ENCODE results near the gene STK38L.
A peak's percentile ranks its signal among the peaks of the same experiment; 100 is the strongest.

Gene STK38L

GRCh38 chr12:27279826-27280225 lies 35.7 kb downstream of the STK38L start:
- DNase-seq = no peak

- DNase-seq = no peak
Measured at GRCh38 chr12:27280412-27280811, 36.3 kb downstream of the STK38L start.

GRCh38 chr12:27282754-27283153 lies 38.7 kb downstream of the STK38L start:
- DNase-seq = no peak

- DNase-seq = no peak
Measured at GRCh38 chr12:27284021-27284420, 39.9 kb downstream of the STK38L start.

- DNase-seq = no peak
Measured at GRCh38 chr12:27284751-27285150, 40.7 kb downstream of the STK38L start.

GRCh38 chr12:27285403-27285802 lies 41.3 kb downstream of the STK38L start:
- no peak for DNase-seq

GRCh38 chr12:27289414-27289813 lies 45.3 kb downstream of the STK38L start:
- DNase-seq = no peak

- no peak for DNase-seq
Measured at GRCh38 chr12:27290501-27291168, 46.5 kb downstream of the STK38L start.

GRCh38 chr12:27291862-27292261 lies 47.8 kb downstream of the STK38L start:
- DNase-seq = no peak

- no peak for DNase-seq
Measured at GRCh38 chr12:27292718-27293117, 48.6 kb downstream of the STK38L start.

- DNase-seq = no peak
Measured at GRCh38 chr12:27293463-27293862, 49.4 kb downstream of the STK38L start.

GRCh38 chr12:27296674-27297073 lies 52.6 kb downstream of the STK38L start:
- no peak for DNase-seq

GRCh38 chr12:27297566-27297965 lies 53.5 kb downstream of the STK38L start:
- no peak for DNase-seq

- DNase-seq = no peak
Measured at GRCh38 chr12:27299102-27299501, 55.0 kb downstream of the STK38L start.

GRCh38 chr12:27300226-27300625 lies 56.1 kb downstream of the STK38L start:
- DNase-seq = no peak

- DNase-seq = no peak
Measured at GRCh38 chr12:27303139-27304111, 59.3 kb downstream of the STK38L start.

- DNase-seq = no peak
Measured at GRCh38 chr12:27304856-27305255, 60.8 kb downstream of the STK38L start.

- DNase-seq = peak; percentile 6 to 7
Measured at GRCh38 chr12:27305673-27306456, 61.8 kb downstream of the STK38L start.

- no peak for DNase-seq
Measured at GRCh38 chr12:27309293-27309994, 65.4 kb downstream of the STK38L start.

GRCh38 chr12:27309995-27310315 lies 65.9 kb downstream of the STK38L start:
- no peak for DNase-seq

GRCh38 chr12:27316947-27317346 lies 72.9 kb downstream of the STK38L start:
- no peak for DNase-seq

GRCh38 chr12:27319409-27319808 lies 75.3 kb downstream of the STK38L start:
- no peak for DNase-seq

GRCh38 chr12:27319848-27320247 lies 75.8 kb downstream of the STK38L start:
- DNase-seq = no peak

Data from NCI-H2081 (cell line).